T-helper 2 cell treated with Interferon-gamma antibody and Interleukin-4, amounts not matched to agents 100 ng/mL and 5 ng/mL, for 36 hours (primary cell): ENCODE data around the gene ZNF320. TPM values are rescaled to one million over a fixed set of nuclear protein-coding genes. Genes with fewer than 3 reads are reported as not detected.
"Not testable (repeated sequence)": the region's sequence is repeated elsewhere in the genome, so short reads cannot be mapped to it uniquely, and the experiment has no call there.

ENCODE experiments used
- intact Hi-C: fragments of 100-400 bp; cut with micrococcal nuclease; formaldehyde crosslinking; loops from one replicate; pipeline ENCODE4 v1.15.1; 2023
- total RNA-seq: library from RNA; stranded (reverse); gene quantifications from 2 replicates; pipeline ENCODE4 v1.2.3, GENCODE V29; 2022

Gene ZNF320
- total RNA-seq, 1 donor from 2014 or later: 11.4 TPM

- intact Hi-C loops: loop anchor here (2.0 kb wide), 6 partner anchors 20 to 180 kb away; partner anchors contain the start of genes ZNF160, ZNF320, ZNF468 and ZNF816
These were observed 25.7 kb upstream of the ZNF320 start, which contains the start of gene ZNF888 for GRCh38 chr19:52922841-52923777. Gene ZNF888, minus strand, starts transcription at chr19:52923428. Its CDS starts 5,555 bp downstream, at chr19:52917873.

- intact Hi-C loops: no loop called here
These were observed 20.1 kb upstream of the ZNF320 start for GRCh38 chr19:52917531-52917930.

GRCh38 chr19:52910648-52911047 is 13.2 kb upstream of the ZNF320 start:
- intact Hi-C loops: no loop called here

GRCh38 chr19:52904052-52904780 is 6.8 kb upstream of the ZNF320 start:
- intact Hi-C loops: not testable (repeated sequence)

- intact Hi-C loops: no loop called here
These were observed 4.4 kb upstream of the ZNF320 start for GRCh38 chr19:52901842-52902241.

- intact Hi-C loops: not testable (repeated sequence)
These were observed 1.2 kb upstream of the ZNF320 start for GRCh38 chr19:52898596-52898995.

- intact Hi-C loops: no loop called here
These were observed 666 bp upstream of the ZNF320 start for GRCh38 chr19:52898101-52898500.

GRCh38 chr19:52896431-52897137 is 851 bp downstream of the ZNF320 start:
- intact Hi-C loops: loop anchor here (1.0 to 2.0 kb wide), 4 partner anchors 26 to 67 kb away; partner anchors contain the start of genes ZNF468 and ZNF888

GRCh38 chr19:52891336-52891735 is 6.1 kb downstream of the ZNF320 start:
- intact Hi-C loops: no loop called here

- intact Hi-C loops: no loop called here
These were observed 7.5 kb downstream of the ZNF320 start for GRCh38 chr19:52889931-52890330.

GRCh38 chr19:52889076-52889475 is 8.4 kb downstream of the ZNF320 start:
- intact Hi-C loops: no loop called here

- intact Hi-C loops: no loop called here
These were observed 16.5 kb downstream of the ZNF320 start for GRCh38 chr19:52880895-52881389.

- intact Hi-C loops: not testable (repeated sequence)
These were observed 24.4 kb downstream of the ZNF320 start for GRCh38 chr19:52872996-52873395.

GRCh38 chr19:52871466-52871865 is 26.0 kb downstream of the ZNF320 start:
- intact Hi-C loops: no loop called here

- intact Hi-C loops: not testable (repeated sequence)
These were observed 29.4 kb downstream of the ZNF320 start for GRCh38 chr19:52868031-52868430.

- intact Hi-C loops: loop anchor here (1.0 to 2.0 kb wide), 4 partner anchors 39 to 246 kb away; partner anchors contain the start of genes ZNF160, ZNF320 and ZNF888
These were observed 39.9 kb downstream of the ZNF320 start, which contains the start of gene ZNF468 for GRCh38 chr19:52857378-52858191. Gene ZNF468, minus strand, starts transcription at chr19:52857619. Its CDS starts 3,347 bp downstream, at chr19:52854272.

GRCh38 chr19:52856540-52857377 is 40.7 kb downstream of the ZNF320 start:
- intact Hi-C loops: loop anchor here (1.0 to 2.0 kb wide), 4 partner anchors 40 to 247 kb away; partner anchors contain the start of genes ZNF160, ZNF320 and ZNF888
